Karpas-422 (cell line): ENCODE results near the gene TRIM32. TPM values are rescaled to one million over a fixed set of nuclear protein-coding genes. Genes with fewer than 3 reads are reported as not detected.
A peak's percentile ranks its signal among the peaks of the same experiment; 100 is the strongest.

Experiments used
- DNase-seq: peaks from one replicate; pipeline ENCODE4 v3.0.0-alpha.2; 2015
- H2AFZ ChIP-seq: fragments of 200-600 bp; sonication (generic); 2 replicates; pipeline ENCODE4 v1.6.1; 2014; ENCODE audit warnings: antibody characterized with exemption, low read length, mixed read lengths
- H3K27ac ChIP-seq: fragments of 200-600 bp; sonication (generic); 2 replicates; pipeline ENCODE4 v1.5.1; 2014; ENCODE audit warnings: mild to moderate bottlenecking, low read length, moderate library complexity
- H3K27me3 ChIP-seq: fragments of 200-600 bp; sonication (generic); 2 replicates; pipeline ENCODE4 v1.6.1; 2014; ENCODE audit warnings: low read length, mixed read lengths
- H3K36me3 ChIP-seq: fragments of 200-600 bp; sonication (generic); 2 replicates; pipeline ENCODE4 v1.6.1; 2014; ENCODE audit warnings: low read length, mixed read lengths; ENCODE audit not compliant: insufficient read depth
- H3K4me1 ChIP-seq: fragments of 200-600 bp; sonication (generic); 2 replicates; pipeline ENCODE4 v1.6.1; 2014; ENCODE audit warnings: mild to moderate bottlenecking, low read length, mixed read lengths
- H3K4me2 ChIP-seq: fragments of 200-600 bp; sonication (generic); 2 replicates; pipeline ENCODE4 v1.6.1; 2014; ENCODE audit warnings: low read length, low read depth, mild to moderate bottlenecking; ENCODE audit not compliant: poor library complexity, severe bottlenecking
- H3K4me3 ChIP-seq: fragments of 200-600 bp; sonication (generic); 2 replicates; pipeline ENCODE4 v1.5.1; 2014; ENCODE audit warnings: mild to moderate bottlenecking, antibody characterized with exemption, low read length, mixed read lengths
- H3K79me2 ChIP-seq: fragments of 200-600 bp; sonication (generic); 2 replicates; pipeline ENCODE4 v1.6.1; 2014; ENCODE audit warnings: mild to moderate bottlenecking, low read length, mixed read lengths
- H3K9ac ChIP-seq: fragments of 200-600 bp; sonication (generic); 2 replicates; pipeline ENCODE4 v1.6.0; 2014; ENCODE audit warnings: low read length
- H3K9me2 ChIP-seq: fragments of 200-600 bp; sonication (generic), shearing (Covaris generic); replicated peaks from 2 replicates; pipeline ENCODE4 v1.6.0; 2014; ENCODE audit warnings: mild to moderate bottlenecking, low read length, moderate library complexity; ENCODE audit not compliant: insufficient read depth
- H3K9me3 ChIP-seq: fragments of 300-700, 200-600 bp; sonication (generic); 2 replicates; pipeline ENCODE4 v1.6.1; 2014; ENCODE audit warnings: low read length, mixed read lengths
- H4K20me1 ChIP-seq: fragments of 200-600 bp; sonication (generic); 2 replicates; pipeline ENCODE4 v1.6.1; 2014; ENCODE audit warnings: mild to moderate bottlenecking, antibody characterized with exemption, low read length, low read depth; ENCODE audit not compliant: insufficient read depth
- total RNA-seq: library from RNA; depleted of rRNA; stranded (reverse); fragments of >200 nt; shearing (Covaris generic); gene quantifications from 2 replicates; pipeline ENCODE4 v1.2.3, GENCODE V29; 2014; ENCODE audit warnings: low replicate concordance

Gene TRIM32
- total RNA-seq, 1 experiment from 2014 or later = 20.7 TPM

- H4K20me1 ChIP-seq = no peaks in the 10 kb centered on the region
- no peaks in the 10 kb centered on the region for H3K9me2 ChIP-seq
- H3K4me3 ChIP-seq = no peak overlapping the region
- no peak for DNase-seq
- no peak overlapping the region for H3K9ac ChIP-seq
- H3K4me2 ChIP-seq = no peak overlapping the region
- peaks cover 19% of the 10 kb centered on the region for H3K9me3 ChIP-seq
- H3K4me1 ChIP-seq = no peaks in the 10 kb centered on the region
- H3K79me2 ChIP-seq = no peaks in the 10 kb centered on the region
- no peaks in the 10 kb centered on the region for H3K27me3 ChIP-seq
- H3K36me3 ChIP-seq = no peaks in the 10 kb centered on the region
- no peak overlapping the region for H3K27ac ChIP-seq
- H2AFZ ChIP-seq = no peak overlapping the region
Observed at GRCh38 chr9:116668970-116669695, 18.0 kb upstream of the TRIM32 start.

GRCh38 chr9:116671605-116672004 is 15.5 kb upstream of the TRIM32 start:
- H3K9ac ChIP-seq = no peak overlapping the region
- no peaks in the 10 kb centered on the region for H3K4me1 ChIP-seq
- peak; percentile 50 for DNase-seq
- no peaks in the 10 kb centered on the region; the same call in 1 of the 2 replicates for H3K27me3 ChIP-seq
- no peak overlapping the region for H3K27ac ChIP-seq
- no peaks in the 10 kb centered on the region for H3K36me3 ChIP-seq
- no peak overlapping the region for H3K4me3 ChIP-seq
- H3K4me2 ChIP-seq = no peak overlapping the region
- no peaks in the 10 kb centered on the region for H3K9me2 ChIP-seq
- no peaks in the 10 kb centered on the region for H4K20me1 ChIP-seq
- H2AFZ ChIP-seq = no peak overlapping the region
- no peaks in the 10 kb centered on the region for H3K79me2 ChIP-seq
- H3K9me3 ChIP-seq = peaks cover 24% of the 10 kb centered on the region

- no peak overlapping the region for H2AFZ ChIP-seq
- H3K4me3 ChIP-seq = no peak overlapping the region
- no peaks in the 10 kb centered on the region; the same call in 1 of the 2 replicates for H3K27me3 ChIP-seq
- H3K9ac ChIP-seq = no peak overlapping the region
- H3K79me2 ChIP-seq = no peaks in the 10 kb centered on the region
- H3K27ac ChIP-seq = no peak overlapping the region
- no peak overlapping the region for H3K4me2 ChIP-seq
- no peak for DNase-seq
- peaks cover 24% of the 10 kb centered on the region for H3K9me3 ChIP-seq
- H3K9me2 ChIP-seq = no peaks in the 10 kb centered on the region
- no peaks in the 10 kb centered on the region for H3K36me3 ChIP-seq
- no peaks in the 10 kb centered on the region for H4K20me1 ChIP-seq
- no peaks in the 10 kb centered on the region for H3K4me1 ChIP-seq
Observed at GRCh38 chr9:116673375-116673774, 13.7 kb upstream of the TRIM32 start.

GRCh38 chr9:116674210-116674980 is 12.7 kb upstream of the TRIM32 start:
- no peak overlapping the region for H3K9ac ChIP-seq
- H3K79me2 ChIP-seq = no peaks in the 10 kb centered on the region
- DNase-seq = no peak
- no peaks in the 10 kb centered on the region for H4K20me1 ChIP-seq
- no peaks in the 10 kb centered on the region for H3K4me1 ChIP-seq
- no peak overlapping the region for H2AFZ ChIP-seq
- H3K27me3 ChIP-seq = no peaks in the 10 kb centered on the region; the same call in 1 of the 2 replicates
- no peaks in the 10 kb centered on the region for H3K9me2 ChIP-seq
- H3K36me3 ChIP-seq = no peaks in the 10 kb centered on the region
- H3K4me3 ChIP-seq = no peak overlapping the region
- no peak overlapping the region for H3K27ac ChIP-seq
- peaks cover 24% of the 10 kb centered on the region for H3K9me3 ChIP-seq
- H3K4me2 ChIP-seq = no peak overlapping the region

GRCh38 chr9:116683535-116683934 is 3.6 kb upstream of the TRIM32 start:
- Histone ChIP-seq H3K79me2 (peaks cover 11% of the 10 kb centered on the region), H3K4me3 (no peak overlapping the region), H3K4me2 (no peak overlapping the region)

GRCh38 chr9:116685166-116685565 is 1.9 kb upstream of the TRIM32 start:
- H3K36me3 ChIP-seq = no peaks in the 10 kb centered on the region
- H3K4me3 ChIP-seq = no peak overlapping the region
- no peaks in the 10 kb centered on the region for H3K9me2 ChIP-seq
- H3K27ac ChIP-seq = no peak overlapping the region
- no peak for DNase-seq
- H3K4me2 ChIP-seq = no peak overlapping the region
- H4K20me1 ChIP-seq = peaks cover 17% of the 10 kb centered on the region; the same call in 1 of the 2 replicates
- H3K27me3 ChIP-seq = no peaks in the 10 kb centered on the region
- H3K9me3 ChIP-seq = no peaks in the 10 kb centered on the region; the same call in 1 of the 2 replicates
- peaks cover 28% of the 10 kb centered on the region for H3K79me2 ChIP-seq
- peaks cover 33% of the 10 kb centered on the region for H3K4me1 ChIP-seq
- H3K9ac ChIP-seq = no peak overlapping the region
- H2AFZ ChIP-seq = no peak overlapping the region

More at GRCh38 chr9:116683535-116683934, 3.6 kb upstream of the TRIM32 start:
- Histone ChIP-seq H3K4me1 (peaks cover 17% of the 10 kb centered on the region), H3K27ac (no peak overlapping the region), H3K9me3 (no peaks in the 10 kb centered on the region; the same call in 1 of the 2 replicates), H2AFZ (no peak overlapping the region), H3K27me3 (no peaks in the 10 kb centered on the region), H3K9ac (no peak overlapping the region), H3K36me3 (no peaks in the 10 kb centered on the region), H3K9me2 (no peaks in the 10 kb centered on the region), H4K20me1 (peaks cover under 1% of the 10 kb centered on the region; the same call in 1 of the 2 replicates)
- no peak for DNase-seq

- peak overlapping the region; percentile 86; the same call in 1 of the 2 replicates for H3K9ac ChIP-seq
- H3K36me3 ChIP-seq = no peaks in the 10 kb centered on the region
- no peak overlapping the region for H3K27ac ChIP-seq
- H3K79me2 ChIP-seq = peaks cover 37% of the 10 kb centered on the region
- H3K27me3 ChIP-seq = no peaks in the 10 kb centered on the region
- peak overlapping the region; percentile 96 for H3K4me2 ChIP-seq
- DNase-seq = no peak
- H3K4me3 ChIP-seq = no peak overlapping the region; the same call in 1 of the 2 replicates
- no peak overlapping the region for H2AFZ ChIP-seq
- peaks cover 35% of the 10 kb centered on the region for H3K4me1 ChIP-seq
- no peaks in the 10 kb centered on the region for H3K9me2 ChIP-seq
- H4K20me1 ChIP-seq = peaks cover 21% of the 10 kb centered on the region; the same call in 1 of the 2 replicates
- H3K9me3 ChIP-seq = no peaks in the 10 kb centered on the region; the same call in 1 of the 2 replicates
Observed at GRCh38 chr9:116686135-116686534, 970 bp upstream of the TRIM32 start.

- H3K4me3 ChIP-seq = peak overlapping the region; percentile 77
- peaks cover 40% of the 10 kb centered on the region for H3K4me1 ChIP-seq
- H2AFZ ChIP-seq = peak overlapping the region; percentile 91
- no peaks in the 10 kb centered on the region; the same call in 1 of the 2 replicates for H3K9me3 ChIP-seq
- peak overlapping the region; percentile 96 for H3K4me2 ChIP-seq
- no peaks in the 10 kb centered on the region for H3K36me3 ChIP-seq
- H3K27ac ChIP-seq = no peak overlapping the region
- peak overlapping the region; percentile 86 for H3K9ac ChIP-seq
- no peaks in the 10 kb centered on the region for H3K9me2 ChIP-seq
- DNase-seq = no peak
- no peaks in the 10 kb centered on the region for H3K27me3 ChIP-seq
- H3K79me2 ChIP-seq = peaks cover 42% of the 10 kb centered on the region
- H4K20me1 ChIP-seq = peaks cover 26% of the 10 kb centered on the region; the same call in 1 of the 2 replicates
Observed at GRCh38 chr9:116686693-116687073, 422 bp upstream of the TRIM32 start.
